Prostate gland (tissue), 2 donors: ENCODE measurements around the gene STX5.

Experiments used
- POLR2AphosphoS5 ChIP-seq: sonication (generic); formaldehyde crosslinking; IDR thresholded peaks from one replicate; pipeline ENCODE4 v1.6.1; 2017; ENCODE audit warnings: antibody characterized with exemption
- TF ChIP-seq, protein P1 (sequence below), 4 experiments: fragments of 200-600 bp in 2 of 4; fragments of 450-650 bp in 2 of 4; sonication (generic) in 2 of 4; IDR thresholded peaks; 1 replicate in 3 of 4; 2 replicates in 1 of 4; pipeline ENCODE4 v1.5.1; 2016 to 2019; ENCODE audit warnings: antibody characterized with exemption in 4 of 4, mild to moderate bottlenecking in 2 of 4, moderate library complexity in 2 of 4

DNA sequence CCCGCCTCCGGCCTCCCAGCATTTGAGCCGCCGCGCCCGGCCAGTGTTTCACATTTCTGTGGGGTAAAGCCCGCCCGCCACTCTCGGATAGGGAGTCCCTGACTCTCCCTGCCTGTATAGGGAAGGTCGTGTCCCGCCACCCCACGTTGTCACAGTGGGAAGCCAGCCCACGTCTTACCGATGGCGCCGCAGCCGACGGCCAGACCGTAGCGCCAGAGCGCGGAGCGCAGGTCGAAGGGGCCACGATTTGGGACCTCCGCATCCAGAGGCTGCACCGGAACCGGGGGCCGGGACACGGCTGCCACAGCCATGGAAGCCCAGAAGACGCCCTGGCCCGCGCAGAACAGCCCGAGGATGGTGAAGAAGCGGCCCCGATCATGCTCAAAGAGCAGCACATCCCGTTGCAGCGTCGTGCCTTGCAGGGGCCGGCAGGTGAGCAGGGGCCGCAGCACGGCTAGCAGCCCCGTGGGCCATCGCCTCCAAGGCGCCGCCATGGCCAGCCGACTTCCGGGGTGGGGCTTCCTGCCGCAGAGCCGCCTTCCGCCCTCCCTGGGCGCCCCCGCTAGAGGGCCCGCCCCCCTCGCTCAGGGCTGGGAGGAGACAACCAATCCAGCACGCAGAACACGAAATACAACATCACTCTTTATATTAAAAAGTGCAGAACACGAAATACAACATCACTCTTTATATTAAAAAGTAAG, 40.2 kb downstream of the STX5 start, which contains the start of gene TMEM223:
- TF ChIP-seq, protein P1, sequence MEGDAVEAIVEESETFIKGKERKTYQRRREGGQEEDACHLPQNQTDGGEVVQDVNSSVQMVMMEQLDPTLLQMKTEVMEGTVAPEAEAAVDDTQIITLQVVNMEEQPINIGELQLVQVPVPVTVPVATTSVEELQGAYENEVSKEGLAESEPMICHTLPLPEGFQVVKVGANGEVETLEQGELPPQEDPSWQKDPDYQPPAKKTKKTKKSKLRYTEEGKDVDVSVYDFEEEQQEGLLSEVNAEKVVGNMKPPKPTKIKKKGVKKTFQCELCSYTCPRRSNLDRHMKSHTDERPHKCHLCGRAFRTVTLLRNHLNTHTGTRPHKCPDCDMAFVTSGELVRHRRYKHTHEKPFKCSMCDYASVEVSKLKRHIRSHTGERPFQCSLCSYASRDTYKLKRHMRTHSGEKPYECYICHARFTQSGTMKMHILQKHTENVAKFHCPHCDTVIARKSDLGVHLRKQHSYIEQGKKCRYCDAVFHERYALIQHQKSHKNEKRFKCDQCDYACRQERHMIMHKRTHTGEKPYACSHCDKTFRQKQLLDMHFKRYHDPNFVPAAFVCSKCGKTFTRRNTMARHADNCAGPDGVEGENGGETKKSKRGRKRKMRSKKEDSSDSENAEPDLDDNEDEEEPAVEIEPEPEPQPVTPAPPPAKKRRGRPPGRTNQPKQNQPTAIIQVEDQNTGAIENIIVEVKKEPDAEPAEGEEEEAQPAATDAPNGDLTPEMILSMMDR (IDR thresholded peaks at IDR 0.05), result peak; percentile 12 to 55 (median 30)
- peak; percentile 92 for TF ChIP-seq POLR2AphosphoS5
